Endodermal cell (in vitro differentiated cells): Measurements from ENCODE around the gene SSBP3. TPM values are rescaled to one million over a fixed set of nuclear protein-coding genes. Genes with fewer than 3 reads are reported as not detected.
A peak's percentile ranks its signal among the peaks of the same experiment; 100 is the strongest.

ENCODE experiments used
- DNase-seq: peaks from one replicate; pipeline ENCODE4 v3.0.0-alpha.2; 2017
- H3K27ac ChIP-seq: 2 replicates; pipeline ENCODE4 v1.5.1; 2013; ENCODE audit warnings: mild to moderate bottlenecking, low read depth, low read length, moderate library complexity
- H3K27me3 ChIP-seq: 2 replicates; pipeline ENCODE4 v1.6.1; 2013; ENCODE audit warnings: mild to moderate bottlenecking, low read length, moderate library complexity; ENCODE audit not compliant: insufficient read depth, control insufficient read depth, poor library complexity, severe bottlenecking
- H3K36me3 ChIP-seq: 2 replicates; pipeline ENCODE4 v1.7.0; 2013; ENCODE audit warnings: mild to moderate bottlenecking, low read length, moderate library complexity; ENCODE audit not compliant: control insufficient read depth, insufficient read depth
- H3K4me1 ChIP-seq: one replicate; pipeline ENCODE4 v1.7.0; 2013; ENCODE audit warnings: low read length; ENCODE audit not compliant: control insufficient read depth, insufficient read depth
- H3K4me3 ChIP-seq: 2 replicates; pipeline ENCODE4 v1.5.1; 2013; ENCODE audit warnings: mild to moderate bottlenecking, low read length, moderate library complexity
- H3K9ac ChIP-seq: 2 replicates; pipeline ENCODE4 v1.6.1; 2013; ENCODE audit warnings: mild to moderate bottlenecking, low read length, moderate library complexity; ENCODE audit not compliant: poor library complexity, severe bottlenecking; ENCODE audit errors: extremely low read depth
- H3K9me3 ChIP-seq: 2 replicates; pipeline ENCODE4 v1.6.1; 2013; ENCODE audit warnings: mild to moderate bottlenecking, low read length, moderate library complexity; ENCODE audit not compliant: control insufficient read depth
- H3K27ac Mint-ChIP-seq: 2 replicates; pipeline ENCODE4 v1.8.0; 2020; ENCODE audit warnings: mixed read lengths
- H3K27me3 Mint-ChIP-seq: 2 replicates; pipeline ENCODE4 v1.8.0; 2021; ENCODE audit warnings: mild to moderate bottlenecking, mixed read lengths; ENCODE audit not compliant: insufficient read depth
- H3K36me3 Mint-ChIP-seq: 2 replicates; pipeline ENCODE4 v1.8.0; 2020; ENCODE audit warnings: low read depth, mixed read lengths
- H3K4me1 Mint-ChIP-seq: 2 replicates; pipeline ENCODE4 v1.8.0; 2020; ENCODE audit warnings: mixed read lengths
- H3K4me3 Mint-ChIP-seq: 2 replicates; pipeline ENCODE4 v1.8.0; 2020; ENCODE audit warnings: mild to moderate bottlenecking, moderate library complexity, mixed read lengths
- H3K9me3 Mint-ChIP-seq: 2 replicates; pipeline ENCODE4 v1.8.0; 2020; ENCODE audit warnings: mild to moderate bottlenecking, mixed read lengths
- CTCF ChIP-seq: fragments of 200-600 bp; sonication (generic); conservative IDR thresholded peaks from 2 replicates; pipeline ENCODE4 v1.5.0; 2021; ENCODE audit warnings: antibody characterized with exemption, mild to moderate bottlenecking
- WGBS, 2 experiments: methylation state at CpG; one replicate each; pipeline versions ENCODE4 v1.1.5 to v1.1.7; 2013; ENCODE audit warnings: missing lambda C conversion rate in 2 of 2, mixed read lengths in 1 of 2; ENCODE audit not compliant: insufficient coverage in 1 of 2, insufficient read length in 1 of 2; 5-methylcytosine and 5-hydroxymethylcytosine counted together
- total RNA-seq, 2 donors: library from RNA; stranded (reverse); fragmentation: NEBNext Ultra II Directional in 1 of 2; extraction: Animal tissue kit (Norgen Biotek cat#: 25700) in 1 of 2; gene quantifications; 2 replicates in 1 of 2; 3 replicates in 1 of 2; pipeline ENCODE4 v1.2.1, GENCODE V29; 2021

The SSBP3 gene
- total RNA-seq, 2 donors from 2014 or later: 342 TPM

GRCh38 chr1:54230507-54231339 is 175.5 kb downstream of the SSBP3 start:
- Histone ChIP-seq H3K27ac (no peak overlapping the region), H3K36me3 (peaks cover 65% of the 10 kb centered on the region), H3K27me3 (no peaks in the 10 kb centered on the region), H3K4me1 (no peaks in the 10 kb centered on the region), H3K9me3 (peaks cover 10% of the 10 kb centered on the region), H3K4me3 (no peak overlapping the region), H3K9ac (no peak overlapping the region)
- Mint-ChIP-seq H3K36me3 (peaks cover 67% of the 10 kb centered on the region), H3K9me3 (peaks cover 22% of the 10 kb centered on the region), H3K27me3 (no peaks in the 10 kb centered on the region), H3K4me1 (peaks cover 15% of the 10 kb centered on the region), H3K4me3 (no peak overlapping the region), H3K27ac (peak overlapping the region; percentile 59)
- WGBS, 2 experiments: 95% methylated on average over 13 to 15 of the region's 15 CpGs
- TF ChIP-seq CTCF: no peak
- DNase-seq: no peak

GRCh38 chr1:54229281-54229891 is 176.8 kb downstream of the SSBP3 start:
- H3K27ac ChIP-seq: no peak overlapping the region
- peaks cover 72% of the 10 kb centered on the region for H3K36me3 Mint-ChIP-seq
- no peak overlapping the region for H3K4me3 Mint-ChIP-seq
- H3K4me1 Mint-ChIP-seq: peaks cover 22% of the 10 kb centered on the region
- peaks cover 17% of the 10 kb centered on the region for H3K9me3 Mint-ChIP-seq
- H3K27ac Mint-ChIP-seq: peak overlapping the region; percentile 79
- TF ChIP-seq CTCF: no peak
- WGBS, 2 experiments: 88 to 91% methylated on average over 5 to 11 of the region's 11 CpGs
- no peaks in the 10 kb centered on the region for H3K27me3 Mint-ChIP-seq
- H3K9ac ChIP-seq: no peak overlapping the region
- H3K4me3 ChIP-seq: no peak overlapping the region
- H3K27me3 ChIP-seq: no peaks in the 10 kb centered on the region
- no peak for DNase-seq
- no peaks in the 10 kb centered on the region for H3K4me1 ChIP-seq
- peaks cover 72% of the 10 kb centered on the region for H3K36me3 ChIP-seq
- H3K9me3 ChIP-seq: peaks cover 10% of the 10 kb centered on the region

- Histone ChIP-seq H3K4me3 (no peak overlapping the region), H3K27ac (peak overlapping the region; percentile 26), H3K9me3 (peaks cover 10% of the 10 kb centered on the region), H3K9ac (no peak overlapping the region), H3K4me1 (no peaks in the 10 kb centered on the region), H3K36me3 (peaks cover 72% of the 10 kb centered on the region), H3K27me3 (no peaks in the 10 kb centered on the region)
- Mint-ChIP-seq H3K4me1 (peaks cover 25% of the 10 kb centered on the region), H3K4me3 (no peak overlapping the region), H3K36me3 (peaks cover 69% of the 10 kb centered on the region), H3K9me3 (peaks cover 15% of the 10 kb centered on the region), H3K27ac (peak overlapping the region; percentile 74), H3K27me3 (no peaks in the 10 kb centered on the region)
- no peak for TF ChIP-seq CTCF
- DNase-seq: no peak
- 97% methylated on average over 8 to 13 of the region's 13 CpGs for WGBS, 2 experiments
These were observed 177.5 kb downstream of the SSBP3 start for GRCh38 chr1:54228638-54229079.
